Fibroblast of lung (primary cell): Measurements from ENCODE around the gene TMEM109.

Experiments
- EZH2 ChIP-seq: IDR thresholded peaks from 2 replicates; pipeline ENCODE4 v1.5.1; 2012; ENCODE audit warnings: low read length, control low read depth, mild to moderate bottlenecking; ENCODE audit errors: missing control alignments
- TF ChIP-seq, protein P1 (sequence below), 2 donors: IDR thresholded peaks in 1 of 2; conservative IDR thresholded peaks in 1 of 2; 1 replicate in 1 of 2; 2 replicates in 1 of 2; pipeline ENCODE4 v1.5.1; 2011 to 2012; ENCODE audit warnings: low read length in 2 of 2, control low read depth in 1 of 2, inconsistent platforms in 1 of 2, low read depth in 1 of 2, mild to moderate bottlenecking in 1 of 2

DNA sequence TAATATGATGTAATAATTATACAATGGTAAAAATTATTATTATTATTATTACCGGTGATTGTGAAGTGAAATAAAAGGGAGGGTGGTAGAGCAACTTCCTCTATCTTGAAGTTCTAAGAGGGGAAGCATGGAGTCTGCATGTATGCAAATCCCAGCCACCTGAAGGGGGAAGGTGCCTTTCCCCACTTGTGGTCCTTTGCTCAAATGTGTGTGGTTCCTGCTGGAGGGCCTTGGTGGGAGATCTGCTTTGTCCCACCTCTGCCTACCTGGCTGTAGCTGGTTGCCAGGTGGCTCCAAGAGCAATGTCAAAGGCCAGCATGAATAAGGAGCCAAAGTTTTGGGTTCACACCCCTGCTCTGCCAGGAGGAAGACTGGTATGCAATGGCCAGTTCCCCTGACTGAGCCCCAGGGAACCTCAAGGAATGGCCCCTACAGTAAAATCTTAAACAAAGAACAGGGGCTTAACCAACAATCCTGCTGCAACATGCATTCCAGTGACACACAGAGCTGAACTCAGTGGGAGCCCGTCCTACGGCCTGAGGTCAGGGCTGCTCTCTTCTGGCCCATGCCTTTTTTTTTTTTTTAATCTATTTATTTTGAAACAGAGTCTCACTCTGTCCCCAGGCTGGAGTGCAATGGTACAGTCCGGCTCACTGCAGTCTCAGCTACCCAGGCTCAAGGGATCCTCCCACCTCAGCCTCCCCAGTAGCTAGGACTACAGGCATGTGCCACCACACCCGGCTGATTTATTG is 18.8 kb downstream of the TMEM109 start:
- no peak for TF ChIP-seq EZH2
- TF ChIP-seq, protein P1, sequence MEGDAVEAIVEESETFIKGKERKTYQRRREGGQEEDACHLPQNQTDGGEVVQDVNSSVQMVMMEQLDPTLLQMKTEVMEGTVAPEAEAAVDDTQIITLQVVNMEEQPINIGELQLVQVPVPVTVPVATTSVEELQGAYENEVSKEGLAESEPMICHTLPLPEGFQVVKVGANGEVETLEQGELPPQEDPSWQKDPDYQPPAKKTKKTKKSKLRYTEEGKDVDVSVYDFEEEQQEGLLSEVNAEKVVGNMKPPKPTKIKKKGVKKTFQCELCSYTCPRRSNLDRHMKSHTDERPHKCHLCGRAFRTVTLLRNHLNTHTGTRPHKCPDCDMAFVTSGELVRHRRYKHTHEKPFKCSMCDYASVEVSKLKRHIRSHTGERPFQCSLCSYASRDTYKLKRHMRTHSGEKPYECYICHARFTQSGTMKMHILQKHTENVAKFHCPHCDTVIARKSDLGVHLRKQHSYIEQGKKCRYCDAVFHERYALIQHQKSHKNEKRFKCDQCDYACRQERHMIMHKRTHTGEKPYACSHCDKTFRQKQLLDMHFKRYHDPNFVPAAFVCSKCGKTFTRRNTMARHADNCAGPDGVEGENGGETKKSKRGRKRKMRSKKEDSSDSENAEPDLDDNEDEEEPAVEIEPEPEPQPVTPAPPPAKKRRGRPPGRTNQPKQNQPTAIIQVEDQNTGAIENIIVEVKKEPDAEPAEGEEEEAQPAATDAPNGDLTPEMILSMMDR (conservative IDR thresholded peaks at IDR 0.05 in 1 of 2, IDR thresholded peaks at IDR 0.05 in 1 of 2; ENCODE audit: low read depth in 1 of 2, low read length in 2 of 2), result no peak
